GM18858 (cell line): ENCODE measurements around the gene CDK13.
A peak's percentile ranks its signal among the peaks of the same experiment; 100 is the strongest.
"Not testable (repeated sequence)": the region's sequence is repeated elsewhere in the genome, so short reads cannot be mapped to it uniquely, and the experiment has no call there.

Source experiments
- ATAC-seq: cut with Tn5 transposase; IDR thresholded peaks from one replicate; pipeline ENCODE4 v1.9.1; 2021; ENCODE audit not compliant: unreplicated experiment

CDK13 gene

GRCh38 chr7:40095695-40096327 is 145.8 kb downstream of the CDK13 start:
- no peak for ATAC-seq

GRCh38 chr7:40097728-40098127 is 147.7 kb downstream of the CDK13 start:
- ATAC-seq = no peak

- ATAC-seq = no peak
Measured at GRCh38 chr7:40098810-40099209, 148.8 kb downstream of the CDK13 start.

GRCh38 chr7:40099837-40100236 is 149.8 kb downstream of the CDK13 start:
- ATAC-seq = no peak

- no peak for ATAC-seq
Measured at GRCh38 chr7:40101201-40101600, 151.1 kb downstream of the CDK13 start.

GRCh38 chr7:40102897-40103296 is 152.8 kb downstream of the CDK13 start:
- ATAC-seq = no peak

- no peak for ATAC-seq
Measured at GRCh38 chr7:40105879-40106473, 155.9 kb downstream of the CDK13 start.

- no peak for ATAC-seq
Measured at GRCh38 chr7:40115936-40116335, 165.9 kb downstream of the CDK13 start.

GRCh38 chr7:40117199-40117598 is 167.1 kb downstream of the CDK13 start:
- not testable (repeated sequence) for ATAC-seq

- not testable (repeated sequence) for ATAC-seq
Measured at GRCh38 chr7:40118201-40118600, 168.1 kb downstream of the CDK13 start.

GRCh38 chr7:40120020-40120419 is 170.0 kb downstream of the CDK13 start:
- no peak for ATAC-seq

- not testable (repeated sequence) for ATAC-seq
Measured at GRCh38 chr7:40122100-40122939, 172.3 kb downstream of the CDK13 start.

- ATAC-seq = no peak
Measured at GRCh38 chr7:40122940-40123254, 172.8 kb downstream of the CDK13 start.

- no peak for ATAC-seq
Measured at GRCh38 chr7:40133561-40134427, 183.7 kb downstream of the CDK13 start.

GRCh38 chr7:40134428-40135316 is 184.6 kb downstream of the CDK13 start, which contains the start of the genes MPLKIP and SUGCT:
Gene MPLKIP (minus strand): TSS chr7:40134622. CDS start chr7:40134567, 55 bp downstream.
Gene SUGCT (plus strand): TSS chr7:40135005.
- ATAC-seq = peak; percentile 77

GRCh38 chr7:40135317-40135610 is 185.2 kb downstream of the CDK13 start:
- ATAC-seq = no peak

- no peak for ATAC-seq
Measured at GRCh38 chr7:40137563-40137962, 187.5 kb downstream of the CDK13 start.

GRCh38 chr7:40138973-40139372 is 188.9 kb downstream of the CDK13 start:
- ATAC-seq = no peak

GRCh38 chr7:40139891-40140290 is 189.8 kb downstream of the CDK13 start:
- ATAC-seq = not testable (repeated sequence)

GRCh38 chr7:40141916-40142315 is 191.9 kb downstream of the CDK13 start:
- not testable (repeated sequence) for ATAC-seq
